ENCODE data around the gene SLIT3. TPM values are rescaled to one million over a fixed set of nuclear protein-coding genes. Genes with fewer than 3 reads are reported as not detected.

The SLIT3 gene
- total RNA-seq, 1 experiment from 2014 or later, result 0.44 TPM

- peaks cover 63% of the 10 kb centered on the region for H3K27me3 ChIP-seq (ENCODE audit: low read length)
- no peaks in the 10 kb centered on the region for H3K36me3 ChIP-seq (ENCODE audit: low read depth, low read length)
- no peaks in the 10 kb centered on the region for H3K9me2 ChIP-seq (replicated peaks; ENCODE audit: low read length)
- H3K79me2 ChIP-seq (ENCODE audit: low read length), result no peaks in the 10 kb centered on the region
- no peak overlapping the region for H3K4me3 ChIP-seq (ENCODE audit: low read length)
- intact Hi-C loops (cut with micrococcal nuclease), result no loop called here
- H3F3A ChIP-seq (ENCODE audit: low read length, unreplicated experiment), result no peaks in the 10 kb centered on the region
- H3K27ac ChIP-seq (ENCODE audit: low read length), result no peak overlapping the region
- POLR2A ChIA-PET (ENCODE audit: unreplicated experiment), result no interaction called here
- H2AFZ ChIP-seq (ENCODE audit: low read length), result no peak overlapping the region
- no peak for DNase-seq
- no peak overlapping the region for H3K4me2 ChIP-seq (ENCODE audit: low read length)
- H4K20me1 ChIP-seq (ENCODE audit: low read length), result no peaks in the 10 kb centered on the region
- ATAC-seq, result no peak
- TF ChIP-seq EZH2 (IDR thresholded peaks at IDR 0.05; ENCODE audit: low read length, unreplicated experiment) (no peak), EZH2phosphoT487 (IDR thresholded peaks at IDR 0.05; ENCODE audit: borderline replicate concordance, low read length) (no peak), CTCF (conservative IDR thresholded peaks at IDR 0.05; ENCODE audit: low read depth, low read length) (no peak)
- H3K4me1 ChIP-seq (ENCODE audit: insufficient read depth, low read length), result no peaks in the 10 kb centered on the region
- no TSS peak for BruUV-seq (replicated peaks)
- no peak overlapping the region for H3K9ac ChIP-seq (ENCODE audit: low read length)
- H3K9me3 ChIP-seq (ENCODE audit: low read length), result no peaks in the 10 kb centered on the region
- CTCF ChIA-PET, result no interaction called here
These were observed 506.8 kb downstream of the SLIT3 start for GRCh38 chr5:168793841-168794837.

GRCh38 chr5:168792678-168793077 is 508.3 kb downstream of the SLIT3 start:
- Histone ChIP-seq H3F3A (ENCODE audit: low read length, unreplicated experiment) (no peaks in the 10 kb centered on the region), H3K9me2 (replicated peaks; ENCODE audit: low read length) (no peaks in the 10 kb centered on the region), H3K79me2 (ENCODE audit: low read length) (no peaks in the 10 kb centered on the region), H2AFZ (ENCODE audit: low read length) (no peak overlapping the region), H3K9me3 (ENCODE audit: low read length) (no peaks in the 10 kb centered on the region), H3K36me3 (ENCODE audit: low read depth, low read length) (no peaks in the 10 kb centered on the region), H3K4me3 (ENCODE audit: low read length) (no peak overlapping the region), H3K27ac (ENCODE audit: low read length) (no peak overlapping the region), H3K4me2 (ENCODE audit: low read length) (no peak overlapping the region), H3K4me1 (ENCODE audit: insufficient read depth, low read length) (no peaks in the 10 kb centered on the region), H3K9ac (ENCODE audit: low read length) (no peak overlapping the region), H3K27me3 (ENCODE audit: low read length) (peaks cover 76% of the 10 kb centered on the region), H4K20me1 (ENCODE audit: low read length) (no peaks in the 10 kb centered on the region)
- ATAC-seq (no peak), DNase-seq (no peak)
- ChIA-PET POLR2A (ENCODE audit: unreplicated experiment) (no interaction called here), CTCF (no interaction called here)
- BruUV-seq (replicated peaks), result no TSS peak
- TF ChIP-seq CTCF (conservative IDR thresholded peaks at IDR 0.05; ENCODE audit: low read depth, low read length) (no peak), EZH2phosphoT487 (IDR thresholded peaks at IDR 0.05; ENCODE audit: borderline replicate concordance, low read length) (no peak), EZH2 (IDR thresholded peaks at IDR 0.05; ENCODE audit: low read length, unreplicated experiment) (no peak)
- intact Hi-C loops (cut with micrococcal nuclease), result no loop called here

- Histone ChIP-seq H3F3A (ENCODE audit: low read length, unreplicated experiment) (no peaks in the 10 kb centered on the region), H3K27me3 (ENCODE audit: low read length) (peaks cover 76% of the 10 kb centered on the region), H3K4me3 (ENCODE audit: low read length) (no peak overlapping the region), H3K27ac (ENCODE audit: low read length) (no peak overlapping the region), H3K4me2 (ENCODE audit: low read length) (no peak overlapping the region), H2AFZ (ENCODE audit: low read length) (no peak overlapping the region), H3K36me3 (ENCODE audit: low read depth, low read length) (no peaks in the 10 kb centered on the region), H3K9me3 (ENCODE audit: low read length) (no peaks in the 10 kb centered on the region), H3K9ac (ENCODE audit: low read length) (no peak overlapping the region), H3K9me2 (replicated peaks; ENCODE audit: low read length) (no peaks in the 10 kb centered on the region), H4K20me1 (ENCODE audit: low read length) (no peaks in the 10 kb centered on the region), H3K4me1 (ENCODE audit: insufficient read depth, low read length) (no peaks in the 10 kb centered on the region), H3K79me2 (ENCODE audit: low read length) (no peaks in the 10 kb centered on the region)
- ChIA-PET POLR2A (ENCODE audit: unreplicated experiment) (no interaction called here), CTCF (no interaction called here)
- TF ChIP-seq CTCF (conservative IDR thresholded peaks at IDR 0.05; ENCODE audit: low read depth, low read length) (no peak), EZH2 (IDR thresholded peaks at IDR 0.05; ENCODE audit: low read length, unreplicated experiment) (no peak), EZH2phosphoT487 (IDR thresholded peaks at IDR 0.05; ENCODE audit: borderline replicate concordance, low read length) (no peak)
- ATAC-seq (no peak), DNase-seq (no peak)
- BruUV-seq (replicated peaks), result no TSS peak
- intact Hi-C loops (cut with micrococcal nuclease), result no loop called here
These were observed 510.2 kb downstream of the SLIT3 start for GRCh38 chr5:168790671-168791250.

All from PC-3 (cell line).